Measurements from ENCODE around the gene LARGE1.

- TF ChIP-seq POLR2AphosphoS5 (IDR thresholded peaks at IDR 0.05) (no peak), CTCF (IDR thresholded peaks at IDR 0.05 in 8 of 11, conservative IDR thresholded peaks at IDR 0.05 in 3 of 11) (peak in 9 of 11 experiments; percentile 26 to 63 (median 53)), POLR2A (IDR thresholded peaks at IDR 0.05) (no peak)
These were observed 401.0 kb downstream of the LARGE1 start for GRCh38 chr22:33519071-33519973.
